Mesenchymal stem cell (in vitro differentiated cells and primary cell): Measurements from ENCODE around the gene GLI3.

Source experiments
- DNase-seq: peaks from one replicate; pipeline ENCODE4 v3.0.0-alpha.2; 2013
- H2AFZ ChIP-seq: one replicate; pipeline ENCODE4 v1.6.1; 2013; ENCODE audit warnings: low read depth, mild to moderate bottlenecking, control low read depth, inconsistent platforms, low read length, moderate library complexity
- H2AK5ac ChIP-seq: 2 replicates; pipeline ENCODE4 v1.6.1; 2013; ENCODE audit warnings: low read length, moderate library complexity, mild to moderate bottlenecking, inconsistent platforms; ENCODE audit not compliant: severe bottlenecking
- H2BK120ac ChIP-seq: one replicate; pipeline ENCODE4 v1.6.1; 2013; ENCODE audit warnings: low read depth, mild to moderate bottlenecking, inconsistent platforms, low read length, moderate library complexity
- H2BK12ac ChIP-seq, 2 experiments: one replicate each; pipeline ENCODE4 v1.6.1; 2013; ENCODE audit warnings: inconsistent platforms in 2 of 2, low read length in 2 of 2, mild to moderate bottlenecking in 2 of 2, moderate library complexity in 2 of 2, control low read depth in 1 of 2
- H2BK15ac ChIP-seq: one replicate; pipeline ENCODE4 v1.6.1; 2013; ENCODE audit warnings: mild to moderate bottlenecking, low read depth, inconsistent platforms; ENCODE audit not compliant: poor library complexity, severe bottlenecking
- H2BK5ac ChIP-seq: 2 replicates; pipeline ENCODE4 v1.6.1; 2013; ENCODE audit warnings: low read depth, mild to moderate bottlenecking, low read length, control low read depth, inconsistent platforms; ENCODE audit not compliant: poor library complexity, severe bottlenecking
- H3K14ac ChIP-seq, 2 experiments: one replicate each; pipeline ENCODE4 v1.6.1; 2013; ENCODE audit warnings: inconsistent platforms in 2 of 2, low read length in 2 of 2, control low read depth in 1 of 2, mild to moderate bottlenecking in 1 of 2, moderate library complexity in 1 of 2
- H3K18ac ChIP-seq, 2 experiments: one replicate each; pipeline ENCODE4 v1.6.1; 2013; ENCODE audit warnings: inconsistent platforms in 2 of 2, low read length in 2 of 2, control low read depth in 1 of 2, low read depth in 1 of 2, mild to moderate bottlenecking in 1 of 2
- H3K23ac ChIP-seq, 2 experiments: one replicate each; pipeline ENCODE4 v1.6.1; 2013; ENCODE audit warnings: inconsistent platforms in 2 of 2, low read length in 2 of 2, mild to moderate bottlenecking in 2 of 2, moderate library complexity in 2 of 2, control low read depth in 1 of 2
- H3K27ac ChIP-seq: 2 replicates; pipeline ENCODE4 v1.5.1; 2013; ENCODE audit warnings: mild to moderate bottlenecking, moderate library complexity, low read length, control low read depth, inconsistent platforms; ENCODE audit not compliant: poor library complexity, severe bottlenecking
- H3K27me3 ChIP-seq, 2 experiments: 2 replicates each; pipeline versions ENCODE4 v1.6.1 to v1.7.0; 2013; ENCODE audit warnings: low read length in 2 of 2, mild to moderate bottlenecking in 2 of 2, moderate library complexity in 2 of 2, control low read depth in 1 of 2, inconsistent platforms in 1 of 2; ENCODE audit not compliant: control insufficient read depth in 1 of 2, insufficient read depth in 1 of 2
- H3K36me3 ChIP-seq, 2 experiments: 2 replicates each; pipeline versions ENCODE4 v1.6.1 to v1.7.0; 2013; ENCODE audit warnings: low read length in 2 of 2, control low read depth in 1 of 2, inconsistent platforms in 1 of 2, low read depth in 1 of 2, mild to moderate bottlenecking in 1 of 2; ENCODE audit not compliant: insufficient read depth in 2 of 2, control insufficient read depth in 1 of 2
- H3K4ac ChIP-seq, 2 experiments: one replicate each; pipeline ENCODE4 v1.6.1; 2013; ENCODE audit warnings: inconsistent platforms in 2 of 2, low read length in 2 of 2, mild to moderate bottlenecking in 2 of 2, moderate library complexity in 2 of 2, control low read depth in 1 of 2, low read depth in 1 of 2
- H3K4me1 ChIP-seq: 2 replicates; pipeline ENCODE4 v1.6.1; 2013; ENCODE audit warnings: low read depth, low read length, control low read depth; ENCODE audit not compliant: control insufficient read depth, insufficient read depth
- H3K4me2 ChIP-seq: 2 replicates; pipeline ENCODE4 v1.6.1; 2013; ENCODE audit warnings: low read length, mild to moderate bottlenecking, inconsistent platforms; ENCODE audit not compliant: poor library complexity, severe bottlenecking
- H3K4me3 ChIP-seq, 2 experiments: 2 replicates each; pipeline versions ENCODE4 v1.5.1 to v1.7.0; 2013; ENCODE audit warnings: low read length in 2 of 2, mild to moderate bottlenecking in 2 of 2, control low read depth in 1 of 2, low read depth in 1 of 2; ENCODE audit not compliant: insufficient read depth in 1 of 2
- H3K79me1 ChIP-seq: replicated peaks from 2 replicates; pipeline ENCODE4 v1.6.1; 2013; ENCODE audit warnings: mild to moderate bottlenecking, control low read depth, low read length, inconsistent platforms; ENCODE audit not compliant: poor library complexity, severe bottlenecking
- H3K9ac ChIP-seq: 2 replicates; pipeline ENCODE4 v1.7.0; 2013; ENCODE audit warnings: mild to moderate bottlenecking, low read length, moderate library complexity
- H3K9me3 ChIP-seq: 2 replicates; pipeline ENCODE4 v1.7.0; 2013; ENCODE audit warnings: mild to moderate bottlenecking, low read length; ENCODE audit not compliant: control insufficient read depth
- H4K8ac ChIP-seq: one replicate; pipeline ENCODE4 v1.6.1; 2013; ENCODE audit warnings: inconsistent platforms, mild to moderate bottlenecking, low read length, moderate library complexity
- H4K91ac ChIP-seq: one replicate; pipeline ENCODE4 v1.6.1; 2013; ENCODE audit warnings: mild to moderate bottlenecking, low read length, inconsistent platforms
- WGBS: methylation state at CpG from one replicate; pipeline ENCODE4 v1.1.7; 2013; ENCODE audit warnings: mixed read lengths; 5-methylcytosine and 5-hydroxymethylcytosine counted together

GLI3 gene

GRCh38 chr7:42156967-42157721, 79.9 kb downstream of the GLI3 start:
- Histone ChIP-seq H3K79me1 (peaks cover 28% of the 10 kb centered on the region), H3K27ac (no peak overlapping the region), H4K8ac (no peak overlapping the region), H3K4me2 (no peak overlapping the region), H2BK12ac (no peak overlapping the region), H2BK5ac (no peak overlapping the region), H3K14ac (no peak overlapping the region), H3K4me3 (peak overlapping the region in 1 of 2 experiments; percentile 57), H3K4me1 (peaks cover 6% of the 10 kb centered on the region), H3K9ac (no peak overlapping the region), H3K23ac (no peak overlapping the region), H3K18ac (no peak overlapping the region), H2AK5ac (no peak overlapping the region), H2BK15ac (no peak overlapping the region), H3K9me3 (no peaks in the 10 kb centered on the region), H4K91ac (no peak overlapping the region), H3K27me3 (peaks cover 0 to 3% of the 10 kb centered on the region in 2 experiments), H2AFZ (no peak overlapping the region), H3K4ac (no peak overlapping the region), H2BK120ac (no peak overlapping the region), H3K36me3 (no peaks in the 10 kb centered on the region)
- 98% methylated on average over 3 of the region's 6 CpGs for WGBS
- DNase-seq, result no peak

GRCh38 chr7:42156291-42156865, 80.6 kb downstream of the GLI3 start:
- Histone ChIP-seq H2BK5ac (no peak overlapping the region), H3K14ac (peak overlapping the region; percentile 1 to 83), H3K18ac (peak overlapping the region; percentile 54 to 64), H3K27ac (no peak overlapping the region), H3K9me3 (no peaks in the 10 kb centered on the region), H3K23ac (no peak overlapping the region), H4K8ac (no peak overlapping the region), H4K91ac (no peak overlapping the region), H3K27me3 (peaks cover 0 to 3% of the 10 kb centered on the region in 2 experiments), H3K4me1 (peaks cover 6% of the 10 kb centered on the region), H3K4ac (peak overlapping the region in 1 of 2 experiments; percentile 13), H2AFZ (no peak overlapping the region), H3K79me1 (peaks cover 32% of the 10 kb centered on the region), H3K4me3 (peak overlapping the region in 1 of 2 experiments; percentile 57), H2BK120ac (no peak overlapping the region), H2BK12ac (no peak overlapping the region), H2BK15ac (no peak overlapping the region), H2AK5ac (no peak overlapping the region), H3K4me2 (no peak overlapping the region), H3K36me3 (no peaks in the 10 kb centered on the region), H3K9ac (peak overlapping the region; percentile 62)
- peak; percentile 36 for DNase-seq
- WGBS, result 48% methylated on average over 6 of the region's 6 CpGs

GRCh38 chr7:42155584-42156290, 81.3 kb downstream of the GLI3 start:
- Histone ChIP-seq H2AFZ (no peak overlapping the region), H3K9ac (no peak overlapping the region), H4K91ac (no peak overlapping the region), H2BK12ac (no peak overlapping the region), H3K27me3 (peaks cover 0 to 3% of the 10 kb centered on the region in 2 experiments), H3K23ac (no peak overlapping the region), H4K8ac (no peak overlapping the region), H2AK5ac (no peak overlapping the region), H3K9me3 (no peaks in the 10 kb centered on the region), H3K4me2 (no peak overlapping the region), H3K27ac (no peak overlapping the region), H3K4me1 (peaks cover 6% of the 10 kb centered on the region), H2BK5ac (no peak overlapping the region), H3K36me3 (no peaks in the 10 kb centered on the region), H2BK120ac (no peak overlapping the region), H2BK15ac (no peak overlapping the region), H3K4me3 (peak overlapping the region in 1 of 2 experiments; percentile 57), H3K14ac (no peak overlapping the region), H3K4ac (peak overlapping the region in 1 of 2 experiments; percentile 26), H3K79me1 (peaks cover 34% of the 10 kb centered on the region), H3K18ac (no peak overlapping the region)
- peak; percentile 37 for DNase-seq
- 27% methylated on average over 7 of the region's 7 CpGs for WGBS

GRCh38 chr7:42154173-42154572, 82.8 kb downstream of the GLI3 start:
- Histone ChIP-seq H2BK5ac (no peak overlapping the region), H2BK15ac (no peak overlapping the region), H3K27me3 (peaks cover 0 to 3% of the 10 kb centered on the region in 2 experiments), H3K27ac (no peak overlapping the region), H3K4me3 (no peak overlapping the region), H2AK5ac (no peak overlapping the region), H3K9me3 (no peaks in the 10 kb centered on the region), H3K4me2 (no peak overlapping the region), H3K79me1 (peaks cover 34% of the 10 kb centered on the region), H4K91ac (no peak overlapping the region), H2BK12ac (no peak overlapping the region), H3K14ac (no peak overlapping the region), H2BK120ac (no peak overlapping the region), H3K4me1 (peaks cover 6% of the 10 kb centered on the region), H4K8ac (no peak overlapping the region), H3K18ac (no peak overlapping the region), H3K4ac (no peak overlapping the region), H3K36me3 (peaks cover 0 to under 1% of the 10 kb centered on the region in 2 experiments), H2AFZ (no peak overlapping the region), H3K23ac (no peak overlapping the region), H3K9ac (peak overlapping the region; percentile 6)
- WGBS, result 86% methylated on average over 7 of the region's 9 CpGs
- DNase-seq, result no peak
